BE2C (cell line): Measurements from ENCODE around the gene BSND.

Experiments used
- DNase-seq: peaks from one replicate; pipeline ENCODE4 v3.0.0-alpha.2; 2020
- H3K27me3 ChIP-seq: fragments of 250-450 bp; sonication (Bioruptor Pico); 2 replicates; pipeline ENCODE4 v1.5.1; 2020; ENCODE audit warnings: mild to moderate bottlenecking
- H3K36me3 ChIP-seq: fragments of 250-450 bp; sonication (Bioruptor Pico); 2 replicates; pipeline ENCODE4 v1.5.1; 2020; ENCODE audit warnings: mild to moderate bottlenecking
- H3K4me1 ChIP-seq: fragments of 250-450 bp; sonication (Bioruptor Pico); 2 replicates; pipeline ENCODE4 v1.5.1; 2020
- H3K4me3 ChIP-seq: 2 replicates; pipeline ENCODE4 v1.5.1; 2011; ENCODE audit warnings: low read depth, low read length
- H3K9me3 ChIP-seq: fragments of 250-450 bp; sonication (Bioruptor Pico); 2 replicates; pipeline ENCODE4 v1.5.1; 2020
- TF ChIP-seq, protein P1 (sequence below): IDR thresholded peaks from 2 replicates; pipeline ENCODE4 v1.5.1; 2012; ENCODE audit warnings: mild to moderate bottlenecking, low read depth, low read length

BSND gene

DNA sequence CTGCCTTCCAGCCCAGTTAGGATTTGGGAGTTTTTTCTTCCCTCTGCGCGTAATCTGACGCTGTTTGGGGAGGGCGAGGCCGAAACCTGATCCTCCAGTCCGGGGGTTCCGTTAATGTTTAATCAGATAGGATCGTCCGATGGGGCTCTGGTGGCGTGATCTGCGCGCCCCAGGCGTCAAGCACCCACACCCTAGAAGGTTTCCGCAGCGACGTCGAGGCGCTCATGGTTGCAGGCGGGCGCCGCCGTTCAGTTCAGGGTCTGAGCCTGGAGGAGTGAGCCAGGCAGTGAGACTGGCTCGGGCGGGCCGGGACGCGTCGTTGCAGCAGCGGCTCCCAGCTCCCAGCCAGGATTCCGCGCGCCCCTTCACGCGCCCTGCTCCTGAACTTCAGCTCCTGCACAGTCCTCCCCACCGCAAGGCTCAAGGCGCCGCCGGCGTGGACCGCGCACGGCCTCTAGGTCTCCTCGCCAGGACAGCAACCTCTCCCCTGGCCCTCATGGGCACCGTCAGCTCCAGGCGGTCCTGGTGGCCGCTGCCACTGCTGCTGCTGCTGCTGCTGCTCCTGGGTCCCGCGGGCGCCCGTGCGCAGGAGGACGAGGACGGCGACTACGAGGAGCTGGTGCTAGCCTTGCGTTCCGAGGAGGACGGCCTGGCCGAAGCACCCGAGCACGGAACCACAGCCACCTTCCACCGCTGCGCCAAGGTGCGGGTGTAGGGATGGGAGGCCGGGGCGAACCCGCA is 40.8 kb downstream of the BSND start, which contains the start of gene PCSK9:
Gene PCSK9, plus strand, starts transcription at position 207 of the 741 bp plus-strand sequence. Its CDS starts 290 bp downstream, at position 497.
- Histone ChIP-seq H3K36me3 (no peaks in the 10 kb centered on the region), H3K27me3 (peaks cover 26% of the 10 kb centered on the region), H3K4me3 (no peak within 1 kb of the TSS), H3K4me1 (no peaks in the 10 kb centered on the region), H3K9me3 (no peaks in the 10 kb centered on the region)
- DNase-seq: no peak
- TF ChIP-seq, protein P1, sequence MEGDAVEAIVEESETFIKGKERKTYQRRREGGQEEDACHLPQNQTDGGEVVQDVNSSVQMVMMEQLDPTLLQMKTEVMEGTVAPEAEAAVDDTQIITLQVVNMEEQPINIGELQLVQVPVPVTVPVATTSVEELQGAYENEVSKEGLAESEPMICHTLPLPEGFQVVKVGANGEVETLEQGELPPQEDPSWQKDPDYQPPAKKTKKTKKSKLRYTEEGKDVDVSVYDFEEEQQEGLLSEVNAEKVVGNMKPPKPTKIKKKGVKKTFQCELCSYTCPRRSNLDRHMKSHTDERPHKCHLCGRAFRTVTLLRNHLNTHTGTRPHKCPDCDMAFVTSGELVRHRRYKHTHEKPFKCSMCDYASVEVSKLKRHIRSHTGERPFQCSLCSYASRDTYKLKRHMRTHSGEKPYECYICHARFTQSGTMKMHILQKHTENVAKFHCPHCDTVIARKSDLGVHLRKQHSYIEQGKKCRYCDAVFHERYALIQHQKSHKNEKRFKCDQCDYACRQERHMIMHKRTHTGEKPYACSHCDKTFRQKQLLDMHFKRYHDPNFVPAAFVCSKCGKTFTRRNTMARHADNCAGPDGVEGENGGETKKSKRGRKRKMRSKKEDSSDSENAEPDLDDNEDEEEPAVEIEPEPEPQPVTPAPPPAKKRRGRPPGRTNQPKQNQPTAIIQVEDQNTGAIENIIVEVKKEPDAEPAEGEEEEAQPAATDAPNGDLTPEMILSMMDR: no peak

DNA sequence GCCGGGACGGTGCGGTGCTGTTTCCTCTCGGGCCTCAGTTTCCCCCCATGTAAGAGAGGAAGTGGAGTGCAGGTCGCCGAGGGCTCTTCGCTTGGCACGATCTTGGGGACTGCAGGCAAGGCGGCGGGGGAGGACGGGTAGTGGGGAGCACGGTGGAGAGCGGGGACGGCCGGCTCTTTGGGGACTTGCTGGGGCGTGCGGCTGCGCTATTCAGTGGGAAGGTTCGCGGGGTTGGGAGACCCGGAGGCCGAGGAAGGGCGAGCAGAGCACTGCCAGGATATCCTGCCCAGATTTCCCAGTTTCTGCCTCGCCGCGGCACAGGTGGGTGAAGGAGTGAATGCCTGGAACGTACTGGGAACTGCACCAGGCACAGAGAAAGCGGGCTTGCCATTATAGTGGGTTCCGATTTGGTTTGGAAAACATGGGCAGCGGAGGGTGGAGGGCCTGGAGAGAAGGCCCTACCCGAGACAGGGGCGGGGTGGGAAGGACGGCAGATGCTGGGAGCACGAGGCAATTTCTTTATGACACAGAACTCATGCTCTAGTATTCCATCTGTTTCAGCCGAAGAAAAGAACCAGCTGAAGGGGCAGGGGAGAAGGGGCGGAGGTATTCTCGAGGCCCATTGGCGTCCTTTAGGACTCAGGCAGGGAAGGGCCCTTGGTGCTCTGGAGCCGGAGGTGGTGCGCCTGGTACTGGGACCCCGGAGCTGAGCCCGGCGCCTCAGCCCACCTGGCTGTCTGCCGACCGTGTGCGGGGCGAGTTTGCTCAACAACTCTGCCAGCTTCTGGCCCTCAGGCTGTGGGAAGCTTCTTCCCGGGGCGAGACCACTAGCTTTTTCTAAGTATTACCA is 41.6 kb downstream of the BSND start:
- DNase-seq: no peak

DNA sequence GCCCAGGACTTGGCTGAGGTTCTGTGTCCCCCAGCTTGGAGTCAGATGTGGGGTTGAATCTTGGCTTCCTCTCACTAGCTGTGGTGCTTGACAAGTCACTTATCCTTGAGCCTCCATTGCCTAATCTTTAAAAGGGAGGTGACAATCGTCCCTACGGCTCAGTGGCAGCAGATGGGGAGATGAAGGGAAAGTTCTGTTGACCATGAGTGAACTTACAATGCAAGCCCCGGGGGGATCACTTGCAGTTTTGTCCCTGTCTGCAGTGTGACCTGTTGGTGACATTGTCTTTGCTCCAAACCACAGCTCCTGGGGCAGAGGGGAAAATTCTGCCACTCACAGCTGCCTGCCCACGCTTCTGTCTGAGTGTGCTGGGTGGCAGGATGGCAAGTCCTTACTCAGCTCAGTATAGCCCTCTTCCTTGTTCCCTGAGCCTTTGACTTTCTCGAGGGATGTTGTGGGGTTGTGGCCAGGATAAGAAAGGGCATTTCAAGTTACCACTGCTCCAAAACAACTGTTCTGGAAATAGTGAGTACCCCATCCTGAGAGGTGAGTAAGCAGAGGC is 42.3 kb downstream of the BSND start:
- Histone ChIP-seq H3K9me3 (no peaks in the 10 kb centered on the region), H3K4me3 (no peak overlapping the region), H3K36me3 (no peaks in the 10 kb centered on the region), H3K4me1 (no peaks in the 10 kb centered on the region), H3K27me3 (peaks cover 26% of the 10 kb centered on the region)
- DNase-seq: no peak
- TF ChIP-seq, protein P1: no peak

More for the DNA sequence above, 41.6 kb downstream of the BSND start:
- Histone ChIP-seq H3K9me3 (no peaks in the 10 kb centered on the region), H3K27me3 (peaks cover 26% of the 10 kb centered on the region), H3K4me3 (no peak overlapping the region), H3K4me1 (no peaks in the 10 kb centered on the region), H3K36me3 (no peaks in the 10 kb centered on the region)
- TF ChIP-seq, protein P1: no peak

DNA sequence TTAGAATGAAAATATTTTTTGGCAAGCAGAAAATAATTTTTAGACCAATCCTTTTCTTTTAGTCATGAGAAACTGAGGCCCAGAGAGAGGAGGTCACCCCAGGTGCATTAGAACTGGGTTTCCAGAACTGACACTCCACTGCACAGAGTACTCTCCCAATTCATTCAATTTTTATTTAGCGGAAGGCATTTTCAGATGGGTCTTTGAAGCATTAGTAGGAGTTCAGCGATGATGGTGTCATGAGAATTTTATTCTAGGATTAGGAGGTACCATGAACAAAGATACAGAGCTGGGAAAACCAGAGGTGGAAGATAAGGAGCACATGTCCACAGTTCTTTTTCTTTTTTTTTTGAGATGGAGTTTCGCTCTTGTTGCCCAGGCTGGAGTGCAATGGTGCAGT is 42.9 kb downstream of the BSND start:
- Histone ChIP-seq H3K9me3 (no peaks in the 10 kb centered on the region), H3K4me1 (no peaks in the 10 kb centered on the region), H3K27me3 (peaks cover 26% of the 10 kb centered on the region), H3K4me3 (no peak overlapping the region), H3K36me3 (no peaks in the 10 kb centered on the region)
- TF ChIP-seq, protein P1: no peak
- DNase-seq: no peak

DNA sequence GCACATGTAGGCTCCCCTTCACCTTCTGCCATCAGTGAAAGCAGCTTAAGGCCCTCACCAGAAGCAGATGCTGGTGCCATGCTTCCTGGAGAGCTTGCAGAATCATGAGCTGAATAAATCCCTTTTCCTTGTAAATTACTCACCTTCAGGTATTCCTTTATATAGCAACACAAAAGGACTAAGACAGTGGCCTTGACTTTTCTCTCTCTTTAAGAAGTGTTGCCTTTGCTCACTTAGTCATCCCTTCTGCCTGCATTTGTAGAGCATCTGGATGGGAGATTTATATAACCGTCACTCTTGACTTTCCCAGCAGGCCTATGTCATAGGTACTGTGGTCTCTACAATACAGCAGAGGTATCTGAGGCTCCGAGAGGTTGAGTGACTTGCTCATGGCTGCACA is 44.3 kb downstream of the BSND start:
- no peak for DNase-seq
- Histone ChIP-seq H3K9me3 (no peaks in the 10 kb centered on the region), H3K27me3 (peaks cover 26% of the 10 kb centered on the region), H3K4me1 (no peaks in the 10 kb centered on the region), H3K36me3 (no peaks in the 10 kb centered on the region), H3K4me3 (no peak overlapping the region)
- TF ChIP-seq, protein P1: no peak
